ENCODE data around the gene SOBP. TPM values are rescaled to one million over a fixed set of nuclear protein-coding genes. Genes with fewer than 3 reads are reported as not detected.

The SOBP gene
- total and polyA plus RNA-seq, 8 donors, result 0.58 to 16.9 (median 4.4) TPM

DNA sequence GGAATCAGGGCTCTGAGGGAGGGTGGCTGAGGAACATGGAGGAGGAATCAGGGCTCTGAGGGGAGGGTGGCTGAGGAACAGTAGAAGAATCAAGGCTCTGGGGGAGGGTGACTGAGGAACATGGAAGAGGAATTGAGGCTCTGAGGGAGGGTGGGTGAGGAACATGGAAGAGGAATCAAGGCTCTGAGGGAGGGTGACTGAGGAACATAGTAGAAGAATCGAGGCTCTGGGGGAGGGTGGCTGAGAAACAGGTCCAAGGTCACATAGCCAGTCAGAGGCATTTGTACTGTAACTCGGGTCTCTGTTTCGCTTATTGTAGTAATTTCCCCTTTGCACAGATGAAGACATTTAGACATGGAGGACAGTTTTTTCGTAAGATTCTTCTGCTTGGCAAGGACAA lies 164.8 kb downstream of the SOBP start:
- intact Hi-C loops (cut with DNase I; ENCODE audit: low total_unique reads), result no loop called here
- TF ChIP-seq, protein P1, sequence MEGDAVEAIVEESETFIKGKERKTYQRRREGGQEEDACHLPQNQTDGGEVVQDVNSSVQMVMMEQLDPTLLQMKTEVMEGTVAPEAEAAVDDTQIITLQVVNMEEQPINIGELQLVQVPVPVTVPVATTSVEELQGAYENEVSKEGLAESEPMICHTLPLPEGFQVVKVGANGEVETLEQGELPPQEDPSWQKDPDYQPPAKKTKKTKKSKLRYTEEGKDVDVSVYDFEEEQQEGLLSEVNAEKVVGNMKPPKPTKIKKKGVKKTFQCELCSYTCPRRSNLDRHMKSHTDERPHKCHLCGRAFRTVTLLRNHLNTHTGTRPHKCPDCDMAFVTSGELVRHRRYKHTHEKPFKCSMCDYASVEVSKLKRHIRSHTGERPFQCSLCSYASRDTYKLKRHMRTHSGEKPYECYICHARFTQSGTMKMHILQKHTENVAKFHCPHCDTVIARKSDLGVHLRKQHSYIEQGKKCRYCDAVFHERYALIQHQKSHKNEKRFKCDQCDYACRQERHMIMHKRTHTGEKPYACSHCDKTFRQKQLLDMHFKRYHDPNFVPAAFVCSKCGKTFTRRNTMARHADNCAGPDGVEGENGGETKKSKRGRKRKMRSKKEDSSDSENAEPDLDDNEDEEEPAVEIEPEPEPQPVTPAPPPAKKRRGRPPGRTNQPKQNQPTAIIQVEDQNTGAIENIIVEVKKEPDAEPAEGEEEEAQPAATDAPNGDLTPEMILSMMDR (IDR thresholded peaks at IDR 0.05), result no peak
- no peak for TF ChIP-seq POLR2AphosphoS5 (IDR thresholded peaks at IDR 0.05)
- TF ChIP-seq EP300 (IDR thresholded peaks at IDR 0.05), result no peak
- TF ChIP-seq POLR2A (IDR thresholded peaks at IDR 0.05), result no peak
- Histone ChIP-seq H3K27ac (no peak overlapping the region), H3K4me3 (no peak overlapping the region), H3K9me3 (no peaks in the 10 kb centered on the region), H3K36me3 (no peaks in the 10 kb centered on the region), H3K4me1 (peaks cover 0 to 26% (median 5%) of the 10 kb centered on the region in 4 donors), H3K27me3 (no peaks in the 10 kb centered on the region)
- WGBS, 5 donors, result 70 to 89% (median 83%) methylated on average over 4 of the region's 4 CpGs
- DNase-seq, result no peak

DNA sequence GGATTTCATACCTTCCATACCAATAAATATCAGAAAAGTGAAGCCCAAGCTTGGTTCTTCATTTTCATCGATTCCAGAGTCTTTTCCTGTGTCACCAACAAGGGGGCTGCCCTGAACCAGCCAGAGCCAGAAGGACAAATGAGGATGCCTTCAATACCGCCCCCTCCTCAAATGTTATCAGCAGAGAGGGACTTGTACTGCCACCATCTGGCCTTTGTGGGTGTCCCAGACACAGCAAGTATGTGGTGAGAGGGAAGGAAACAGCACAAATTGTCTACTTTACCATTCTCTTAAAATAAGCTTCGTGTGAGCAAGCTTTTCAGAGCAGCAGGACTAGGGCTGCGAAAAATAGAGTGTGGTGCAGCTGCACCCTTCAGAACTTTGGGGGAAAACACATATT lies 165.3 kb downstream of the SOBP start:
- WGBS, 5 donors, result 62 to 67% (median 65%) methylated on average over 4 of the region's 4 CpGs
- no peak for TF ChIP-seq POLR2A (IDR thresholded peaks at IDR 0.05)
- TF ChIP-seq EP300 (IDR thresholded peaks at IDR 0.05), result no peak
- no peak for TF ChIP-seq POLR2AphosphoS5 (IDR thresholded peaks at IDR 0.05)
- TF ChIP-seq, protein P1 (IDR thresholded peaks at IDR 0.05), result no peak
- intact Hi-C loops (cut with DNase I; ENCODE audit: low total_unique reads), result no loop called here

DNA sequence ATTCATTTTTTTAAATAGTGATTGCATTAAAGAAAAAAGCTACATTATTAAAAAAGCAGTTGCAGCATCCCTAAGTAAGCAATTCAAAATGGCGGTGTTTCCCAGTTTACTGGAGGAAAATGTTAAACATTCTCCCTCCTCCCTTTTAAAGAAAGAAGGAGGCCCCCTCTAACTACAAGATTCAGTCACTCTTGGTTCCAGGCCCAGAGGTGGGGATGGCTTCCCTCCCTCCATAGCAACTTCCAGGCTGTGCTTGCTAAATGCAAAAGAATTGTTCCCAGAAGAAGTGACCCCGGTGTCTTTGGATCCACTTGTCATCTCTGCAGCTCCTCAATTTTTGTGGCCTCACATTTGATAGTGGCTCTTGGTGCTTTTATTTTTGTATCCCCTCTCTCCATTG lies 165.9 kb downstream of the SOBP start:
- Histone ChIP-seq H3K9me3 (no peaks in the 10 kb centered on the region), H3K36me3 (no peaks in the 10 kb centered on the region), H3K27ac (no peak overlapping the region), H3K4me1 (peaks cover 0 to 26% (median 5%) of the 10 kb centered on the region in 4 donors), H3K4me3 (no peak overlapping the region), H3K27me3 (no peaks in the 10 kb centered on the region)
- intact Hi-C loops (cut with DNase I; ENCODE audit: low total_unique reads), result no loop called here
- DNase-seq, result peak in 1 of 2 donors; percentile 80
- TF ChIP-seq EP300 (IDR thresholded peaks at IDR 0.05) (no peak), POLR2AphosphoS5 (IDR thresholded peaks at IDR 0.05) (no peak), POLR2A (IDR thresholded peaks at IDR 0.05) (no peak)
- TF ChIP-seq, protein P1 (IDR thresholded peaks at IDR 0.05), result no peak
- 79 to 100% (median 93%) methylated on average over 2 of the region's 2 CpGs for WGBS, 5 donors

More for the DNA sequence above, 165.3 kb downstream of the SOBP start:
- Histone ChIP-seq H3K27me3 (no peaks in the 10 kb centered on the region), H3K4me3 (no peak overlapping the region), H3K27ac (no peak overlapping the region), H3K36me3 (no peaks in the 10 kb centered on the region), H3K9me3 (no peaks in the 10 kb centered on the region), H3K4me1 (peaks cover 0 to 26% (median 5%) of the 10 kb centered on the region in 4 donors)
- no peak for DNase-seq

DNA sequence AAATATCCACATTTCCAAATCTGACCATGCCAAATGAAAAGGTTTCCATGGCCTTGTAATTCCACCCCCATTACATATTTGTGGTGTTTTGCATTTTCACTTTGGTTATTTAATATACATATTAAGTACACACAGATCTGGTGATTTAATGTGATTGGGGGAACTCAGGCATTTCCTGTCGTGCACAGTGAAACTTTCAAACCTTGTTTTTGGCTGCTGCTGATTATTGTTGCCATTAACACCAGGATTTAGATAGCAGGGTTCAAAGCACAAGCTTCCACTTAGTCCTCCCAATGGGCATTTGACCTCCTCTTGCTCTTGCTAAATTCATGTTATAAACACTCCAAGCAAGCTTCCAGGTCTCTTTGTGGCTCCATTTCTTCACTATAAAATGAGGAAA lies 166.5 kb downstream of the SOBP start:
- H3K9me3 ChIP-seq, result no peaks in the 10 kb centered on the region
- no peak for TF ChIP-seq EP300 (IDR thresholded peaks at IDR 0.05)
- no peaks in the 10 kb centered on the region for H3K36me3 ChIP-seq
- H3K27me3 ChIP-seq, result no peaks in the 10 kb centered on the region
- no peak for DNase-seq
- no peak overlapping the region for H3K4me3 ChIP-seq
- intact Hi-C loops (cut with DNase I; ENCODE audit: low total_unique reads), result no loop called here
- H3K27ac ChIP-seq, result no peak overlapping the region
- peaks cover 0 to 26% (median 5%) of the 10 kb centered on the region in 4 donors for H3K4me1 ChIP-seq
- WGBS, 5 donors, result 17 to 40% (median 26%) methylated on average over 1 of the region's 1 CpG

DNA sequence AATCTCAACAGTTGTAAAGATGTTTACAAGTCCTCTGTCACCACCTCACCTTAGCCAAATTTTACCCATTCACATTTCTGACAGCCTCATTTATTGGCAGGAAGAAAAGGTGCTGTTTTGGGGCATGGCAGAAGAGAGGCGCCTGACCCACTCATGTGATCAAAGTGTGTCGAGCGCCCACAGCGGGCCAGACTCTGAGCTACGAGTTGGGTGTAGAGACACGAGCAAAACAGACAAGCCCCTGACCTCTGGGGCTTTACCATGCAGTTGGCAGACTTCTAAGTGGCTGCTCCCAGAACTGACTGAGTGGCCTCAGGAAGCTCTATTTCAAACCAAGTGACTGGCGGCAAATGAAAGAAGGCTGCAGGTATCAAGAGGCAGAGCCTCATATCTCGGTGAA lies 167.0 kb downstream of the SOBP start:
- Histone ChIP-seq H3K36me3 (no peaks in the 10 kb centered on the region), H3K9me3 (no peaks in the 10 kb centered on the region), H3K4me1 (peaks cover 0 to 26% (median 5%) of the 10 kb centered on the region in 4 donors), H3K4me3 (no peak overlapping the region), H3K27me3 (no peaks in the 10 kb centered on the region), H3K27ac (peak overlapping the region in 3 of 5 donors; percentile 4 to 64 (median 60))
- WGBS, 5 donors, result 70 to 81% (median 78%) methylated on average over 8 of the region's 8 CpGs
- TF ChIP-seq, protein P1 (IDR thresholded peaks at IDR 0.05), result no peak
- TF ChIP-seq POLR2A (IDR thresholded peaks at IDR 0.05), result no peak
- TF ChIP-seq POLR2AphosphoS5 (IDR thresholded peaks at IDR 0.05), result no peak
- intact Hi-C loops (cut with DNase I; ENCODE audit: low total_unique reads), result no loop called here
- DNase-seq, result no peak
